ENCODE results near the gene VPS51. TPM values are rescaled to one million over a fixed set of nuclear protein-coding genes. Genes with fewer than 3 reads are reported as not detected.

The VPS51 gene
- polyA plus RNA-seq, 1 donor from 2014 or later = 230 TPM

- Histone ChIP-seq H3K9ac (ENCODE audit: low read length) (no peak overlapping the region), H4K20me1 (ENCODE audit: insufficient read depth) (no peaks in the 10 kb centered on the region), H3K27me3 (ENCODE audit: insufficient read depth, low read depth, low read length) (no peaks in the 10 kb centered on the region), H3K36me3 (ENCODE audit: insufficient read depth, low read length) (no peaks in the 10 kb centered on the region), H3K4me3 (ENCODE audit: low read length) (no peak overlapping the region), H3K79me2 (replicated peaks; ENCODE audit: insufficient read depth, low read length) (peaks cover 3% of the 10 kb centered on the region), H3K9me3 (ENCODE audit: low read length) (no peaks in the 10 kb centered on the region), H3K27ac (ENCODE audit: low read length) (no peak overlapping the region), H3K4me2 (ENCODE audit: low read length) (no peak overlapping the region), H3K9me2 (ENCODE audit: insufficient read depth, low read length) (no peaks in the 10 kb centered on the region), H3F3A (ENCODE audit: insufficient read depth, low read length, poor library complexity, severe bottlenecking) (no peaks in the 10 kb centered on the region), H2AFZ (ENCODE audit: low read depth, low read length) (no peak overlapping the region)
- TF ChIP-seq POLR2AphosphoS5 (IDR thresholded peaks at IDR 0.05) (no peak), CTCF (IDR thresholded peaks at IDR 0.05; ENCODE audit: poor library complexity, severe bottlenecking) (no peak), RAD21 (conservative IDR thresholded peaks at IDR 0.05) (no peak), REST (IDR thresholded peaks at IDR 0.05; ENCODE audit: borderline replicate concordance) (no peak), EP300 (conservative IDR thresholded peaks at IDR 0.05; ENCODE audit: poor library complexity, severe bottlenecking) (no peak), TAF1 (IDR thresholded peaks at IDR 0.05; ENCODE audit: low read depth) (no peak), EZH2 (IDR thresholded peaks at IDR 0.05; ENCODE audit: borderline replicate concordance, insufficient read depth, low read length, poor library complexity, severe bottlenecking) (no peak), SMC3 (conservative IDR thresholded peaks at IDR 0.05; ENCODE audit: poor library complexity) (no peak), MXI1 (conservative IDR thresholded peaks at IDR 0.05; ENCODE audit: poor library complexity, severe bottlenecking) (no peak)
These were observed 11.9 kb downstream of the VPS51 start for GRCh38 chr11:65107751-65108468.

GRCh38 chr11:65108469-65109123 lies 12.6 kb downstream of the VPS51 start:
- H2AFZ ChIP-seq (ENCODE audit: low read depth, low read length) = no peak overlapping the region
- H4K20me1 ChIP-seq (ENCODE audit: insufficient read depth) = no peaks in the 10 kb centered on the region
- no peak overlapping the region for H3K4me2 ChIP-seq (ENCODE audit: low read length)
- no peaks in the 10 kb centered on the region for H3K9me2 ChIP-seq (ENCODE audit: insufficient read depth, low read length)
- peaks cover 10% of the 10 kb centered on the region for H3K79me2 ChIP-seq (replicated peaks; ENCODE audit: insufficient read depth, low read length)
- H3K27ac ChIP-seq (ENCODE audit: low read length) = no peak overlapping the region
- TF ChIP-seq SMC3 (conservative IDR thresholded peaks at IDR 0.05; ENCODE audit: poor library complexity) (no peak), EZH2 (IDR thresholded peaks at IDR 0.05; ENCODE audit: borderline replicate concordance, insufficient read depth, low read length, poor library complexity, severe bottlenecking) (no peak), MXI1 (conservative IDR thresholded peaks at IDR 0.05; ENCODE audit: poor library complexity, severe bottlenecking) (no peak), POLR2AphosphoS5 (IDR thresholded peaks at IDR 0.05) (no peak), TAF1 (IDR thresholded peaks at IDR 0.05; ENCODE audit: low read depth) (no peak), REST (IDR thresholded peaks at IDR 0.05; ENCODE audit: borderline replicate concordance) (no peak), CTCF (IDR thresholded peaks at IDR 0.05; ENCODE audit: poor library complexity, severe bottlenecking) (no peak), RAD21 (conservative IDR thresholded peaks at IDR 0.05) (no peak), EP300 (conservative IDR thresholded peaks at IDR 0.05; ENCODE audit: poor library complexity, severe bottlenecking) (no peak)
- H3K36me3 ChIP-seq (ENCODE audit: insufficient read depth, low read length) = no peaks in the 10 kb centered on the region
- H3K9me3 ChIP-seq (ENCODE audit: low read length) = no peaks in the 10 kb centered on the region
- no peak overlapping the region for H3K4me3 ChIP-seq (ENCODE audit: low read length)
- H3F3A ChIP-seq (ENCODE audit: insufficient read depth, low read length, poor library complexity, severe bottlenecking) = no peaks in the 10 kb centered on the region
- H3K27me3 ChIP-seq (ENCODE audit: insufficient read depth, low read depth, low read length) = no peaks in the 10 kb centered on the region
- H3K9ac ChIP-seq (ENCODE audit: low read length) = no peak overlapping the region

Measured in neural cell (in vitro differentiated cells).